CD1c-positive myeloid dendritic cell (primary cell): ENCODE data around the gene FNDC5.
"Not testable (repeated sequence)": the region's sequence is repeated elsewhere in the genome, so short reads cannot be mapped to it uniquely, and the experiment has no call there.

Source experiments
- DNase-seq: peaks from one replicate; pipeline ENCODE4 v3.0.0-alpha.2; 2016; ENCODE audit errors: extremely low spot score

The FNDC5 gene

GRCh38 chr1:32870615-32871363, at the start of gene FNDC5:
Gene FNDC5 (minus strand): TSS chr1:32870912.
- DNase-seq: no peak

- no peak for DNase-seq
Observed at GRCh38 chr1:32919811-32920733, 49.4 kb upstream of the FNDC5 start.

GRCh38 chr1:32918179-32918578, 47.5 kb upstream of the FNDC5 start:
- DNase-seq: no peak

GRCh38 chr1:32917521-32917920, 46.8 kb upstream of the FNDC5 start:
- DNase-seq: no peak

GRCh38 chr1:32915766-32916706, 45.3 kb upstream of the FNDC5 start:
- peak; percentile 33 for DNase-seq

GRCh38 chr1:32910319-32910718, 39.6 kb upstream of the FNDC5 start:
- DNase-seq: no peak

GRCh38 chr1:32907435-32907834, 36.7 kb upstream of the FNDC5 start:
- DNase-seq: peak; percentile 25

- no peak for DNase-seq
Observed at GRCh38 chr1:32906654-32907053, 35.9 kb upstream of the FNDC5 start.

- not testable (repeated sequence) for DNase-seq
Observed at GRCh38 chr1:32905588-32905987, 34.9 kb upstream of the FNDC5 start.

GRCh38 chr1:32904797-32905196, 34.1 kb upstream of the FNDC5 start:
- DNase-seq: no peak

- no peak for DNase-seq
Observed at GRCh38 chr1:32903991-32904785, 33.5 kb upstream of the FNDC5 start.

GRCh38 chr1:32902535-32902920, 31.8 kb upstream of the FNDC5 start:
- DNase-seq: no peak

GRCh38 chr1:32901823-32902534, 31.3 kb upstream of the FNDC5 start:
- DNase-seq: no peak

GRCh38 chr1:32900956-32901822, 30.5 kb upstream of the FNDC5 start, which contains the start of gene TMEM54:
Gene TMEM54 (minus strand): TSS chr1:32901389. CDS start chr1:32901238, 151 bp downstream.
- DNase-seq: peak; percentile 24

- DNase-seq: no peak
Observed at GRCh38 chr1:32900371-32900955, 29.8 kb upstream of the FNDC5 start.

GRCh38 chr1:32899586-32900296, 29.0 kb upstream of the FNDC5 start:
- no peak for DNase-seq

- no peak for DNase-seq
Observed at GRCh38 chr1:32898958-32899357, 28.2 kb upstream of the FNDC5 start.

GRCh38 chr1:32898056-32898455, 27.3 kb upstream of the FNDC5 start:
- DNase-seq: no peak
